GM12878 (cell line): ENCODE data around the gene ABCA4. TPM values are rescaled to one million over a fixed set of nuclear protein-coding genes. Genes with fewer than 3 reads are reported as not detected.

ENCODE experiments used
- ATAC-seq: fragments of 200-7000 bp; cut with Tn5 transposase; 3 replicates; pipeline ENCODE4 v1.9.1; 2020; ENCODE audit warnings: mild to moderate bottlenecking, moderate library complexity
- BruUV-seq: library from RNA; stranded (reverse); fragments of 400-500 nt; replicated peaks from 2 replicates; lab custom pipeline; 2021; lab: Mats Ljungman, UMichigan
- CTCF ChIA-PET: fragments of 300-600 bp; sonication (Branson Sonifier 250); formaldehyde crosslinking; extraction: SDS; loops from one replicate; lab custom pipeline; 2021; ENCODE audit warnings: inconsistent platforms; lab: Yijun Ruan, JAX
- POLR2A ChIA-PET: fragments of 350-600 bp; formaldehyde crosslinking; extraction: SDS; loops from one replicate; lab custom pipeline; 2021; ENCODE audit warnings: inconsistent platforms; lab: Charles Lee
- RAD21 ChIA-PET: fragments of 300-600 bp; sonication (Branson Sonifier 250); formaldehyde crosslinking; loops from one replicate; lab custom pipeline; 2023; ENCODE audit warnings: antibody characterized with exemption; ENCODE audit not compliant: unreplicated experiment; lab: Charles Lee
- SMC1A ChIA-PET: fragments of 300-600 bp; sonication (Branson Sonifier 250); formaldehyde crosslinking; loops from one replicate; lab custom pipeline; 2023; ENCODE audit not compliant: unreplicated experiment, uncharacterized antibody; lab: Charles Lee
- DNase-seq: peaks from one replicate; pipeline ENCODE4 v3.0.0-alpha.2; 2011; ENCODE audit warnings: low read depth, low spot score
- FAIRE-seq: peaks from 3 replicates; lab custom pipeline; 2011; peaks lifted over from hg19 to GRCh38; lab: Jason Lieb, UNC
- H2AFZ ChIP-seq: 2 replicates; pipeline ENCODE4 v1.6.0; 2011; ENCODE audit warnings: low read depth, low read length, control low read depth; ENCODE audit not compliant: control insufficient read depth
- H3K27ac ChIP-seq: 2 replicates; pipeline ENCODE4 v1.5.1; 2011; ENCODE audit warnings: control low read depth; ENCODE audit not compliant: control insufficient read depth, insufficient read depth
- H3K27me3 ChIP-seq, 2 experiments: replicated peaks in 1 of 2; 2 replicates each; pipeline versions ENCODE4 v1.6.0 to v1.6.1; 2011; ENCODE audit warnings: low read length in 1 of 2; ENCODE audit not compliant: control insufficient read depth in 2 of 2, insufficient read depth in 2 of 2
- H3K36me3 ChIP-seq, 2 experiments: 2 replicates each; pipeline ENCODE4 v1.5.1; 2011; ENCODE audit warnings: low read length in 1 of 2; ENCODE audit not compliant: control insufficient read depth in 2 of 2, insufficient read depth in 2 of 2
- H3K4me1 ChIP-seq: 2 replicates; pipeline ENCODE4 v1.6.1; 2011; ENCODE audit warnings: mild to moderate bottlenecking, low read length, moderate library complexity, mixed read lengths; ENCODE audit not compliant: control insufficient read depth, insufficient read depth
- H3K4me2 ChIP-seq: 2 replicates; pipeline ENCODE4 v1.6.0; 2011; ENCODE audit warnings: control low read depth; ENCODE audit not compliant: control insufficient read depth, insufficient read depth
- H3K4me3 ChIP-seq: fragments of 200-600 bp; sonication (generic); 2 replicates; pipeline ENCODE4 v1.5.1; 2016
- H3K79me2 ChIP-seq: 2 replicates; pipeline ENCODE4 v1.6.0; 2011; ENCODE audit warnings: low read length; ENCODE audit not compliant: control insufficient read depth, insufficient read depth
- H3K9ac ChIP-seq: 2 replicates; pipeline ENCODE4 v1.8.0; 2011; ENCODE audit warnings: low read length, control low read depth, mixed read lengths; ENCODE audit not compliant: control insufficient read depth, insufficient read depth
- H3K9me3 ChIP-seq: replicated peaks from 3 replicates; pipeline ENCODE4 v1.5.1; 2011; ENCODE audit warnings: mild to moderate bottlenecking, low read length; ENCODE audit not compliant: control insufficient read depth, insufficient read depth
- H4K20me1 ChIP-seq: 2 replicates; pipeline ENCODE4 v1.6.0; 2011; ENCODE audit not compliant: control insufficient read depth, insufficient read depth
- CREB1 ChIP-seq: IDR thresholded peaks from 2 replicates; pipeline ENCODE4 v1.6.1; 2012; ENCODE audit warnings: low read depth, mild to moderate bottlenecking, inconsistent platforms
- EGR1 ChIP-seq, 2 experiments: IDR thresholded peaks; 1 replicate in 1 of 2; 2 replicates in 1 of 2; pipeline ENCODE4 v1.6.1; 2011 to 2012; ENCODE audit warnings: low read depth in 2 of 2, low read length in 2 of 2, borderline replicate concordance in 1 of 2, mild to moderate bottlenecking in 1 of 2, moderate library complexity in 1 of 2
- ESRRA ChIP-seq: IDR thresholded peaks from 2 replicates; pipeline ENCODE4 v1.6.1; 2012; ENCODE audit warnings: mild to moderate bottlenecking, low read length, improper control_type of control experiment
- HDGF ChIP-seq: fragments of 450-650 bp; IDR thresholded peaks from 2 replicates; pipeline ENCODE4 v1.6.1; 2016; ENCODE audit warnings: antibody characterized with exemption
- RAD51 ChIP-seq: fragments of 450-650 bp; IDR thresholded peaks from 2 replicates; pipeline ENCODE4 v1.6.1; 2016; ENCODE audit warnings: moderate library complexity, mild to moderate bottlenecking, inconsistent platforms
- SP1 ChIP-seq: IDR thresholded peaks from one replicate; pipeline ENCODE4 v1.6.1; 2011; ENCODE audit warnings: low read depth, low read length
- YY1 ChIP-seq: IDR thresholded peaks from 2 replicates; pipeline ENCODE4 v1.6.1; 2011; ENCODE audit warnings: low read depth, mild to moderate bottlenecking, low read length
- ZBED1 ChIP-seq: IDR thresholded peaks from 2 replicates; pipeline ENCODE4 v1.6.1; 2016; ENCODE audit warnings: borderline replicate concordance
- WGBS: methylation state at CpG from one replicate; pipeline ENCODE4 v1.1.6; 2016; ENCODE audit warnings: low lambda C conversion rate; ENCODE audit not compliant: insufficient replicate concordance, insufficient coverage; ENCODE audit errors: missing lambda C conversion rate; 5-methylcytosine and 5-hydroxymethylcytosine counted together
- in situ Hi-C: fragments of 300-500 bp; cut with MboI; formaldehyde crosslinking; loops from 9 replicates; pipeline ENCODE4 v1.14.3; 2018; ENCODE audit warnings: mixed read lengths
- intact Hi-C: fragments of 100-400 bp; cut with micrococcal nuclease; formaldehyde crosslinking; loops from one replicate; pipeline ENCODE4 v1.14.2; 2022; ENCODE audit not compliant: unreplicated experiment
- polyA plus RNA-seq, 11 experiments: library from polyadenylated mRNA; depleted of rRNA in 4 of 11; unstranded in 6 of 11; stranded (reverse) in 5 of 11; fragments of >200 nt; fragmentation: Nextera tagmentation in 4 of 11; fragmentation: Illumina TruSeq in 1 of 11; extraction: Ambion mirVana in 4 of 11; extraction: Trizol in 1 of 11; gene quantifications; 1 replicate in 1 of 11; 2 replicates in 10 of 11; pipeline versions ENCODE4 v1.2.1 to v1.2.3, GENCODE V29; 2011 to 2016; ENCODE audit warnings: inconsistent platforms in 2 of 11, missing spikeins in 2 of 11, low read depth in 1 of 11
- total RNA-seq, 4 experiments: library from RNA; depleted of rRNA in 3 of 4; stranded (reverse); fragments of >200 nt in 3 of 4; fragmentation: Illumina TruSeq in 1 of 4; extraction: Trizol in 1 of 4; gene quantifications; 2 replicates each; pipeline versions ENCODE4 v1.2.1 to v1.2.3, GENCODE V29; 2013 to 2021
- TF ChIP-seq, protein P1 (sequence below): fragments of 450-650 bp; IDR thresholded peaks from 2 replicates; pipeline ENCODE4 v1.6.1; 2018; ENCODE audit warnings: mild to moderate bottlenecking, low read depth, moderate library complexity; ENCODE audit not compliant: partially characterized antibody
- TF ChIP-seq, protein P2 (sequence below): fragments of 450-650 bp; IDR thresholded peaks from 2 replicates; pipeline ENCODE4 v1.6.1; 2017; ENCODE audit warnings: borderline replicate concordance
- TF ChIP-seq, protein P3 (sequence below), 3 experiments: IDR thresholded peaks in 2 of 3; conservative IDR thresholded peaks in 1 of 3; 2 replicates each; pipeline ENCODE4 v1.5.1; 2011; ENCODE audit warnings: low read depth in 3 of 3, low read length in 3 of 3, mild to moderate bottlenecking in 3 of 3, control low read depth in 2 of 3, moderate library complexity in 2 of 3, inconsistent platforms in 1 of 3, mixed read lengths in 1 of 3; ENCODE audit not compliant: control insufficient read depth in 2 of 3, insufficient read depth in 1 of 3; ENCODE audit errors: extremely low read depth in 1 of 3
- TF ChIP-seq, protein P4 (sequence below): fragments of 150-350 bp; IDR thresholded peaks from 2 replicates; pipeline ENCODE4 v1.6.1; 2014; ENCODE audit warnings: mild to moderate bottlenecking, low read depth, low read length
- TF ChIP-seq, protein P5 (sequence below): IDR thresholded peaks from 2 replicates; pipeline ENCODE4 v1.6.1; 2011; ENCODE audit warnings: mild to moderate bottlenecking, low read depth, low read length, moderate library complexity; ENCODE audit not compliant: insufficient replicate concordance

Gene ABCA4
- total and polyA plus RNA-seq, 10 of the 15 experiments (the other 5 are each of a cell fraction or from before 2014, with no cell fraction given) = 0.03 to 0.28 (median 0.11) TPM; not detected in 3

DNA sequence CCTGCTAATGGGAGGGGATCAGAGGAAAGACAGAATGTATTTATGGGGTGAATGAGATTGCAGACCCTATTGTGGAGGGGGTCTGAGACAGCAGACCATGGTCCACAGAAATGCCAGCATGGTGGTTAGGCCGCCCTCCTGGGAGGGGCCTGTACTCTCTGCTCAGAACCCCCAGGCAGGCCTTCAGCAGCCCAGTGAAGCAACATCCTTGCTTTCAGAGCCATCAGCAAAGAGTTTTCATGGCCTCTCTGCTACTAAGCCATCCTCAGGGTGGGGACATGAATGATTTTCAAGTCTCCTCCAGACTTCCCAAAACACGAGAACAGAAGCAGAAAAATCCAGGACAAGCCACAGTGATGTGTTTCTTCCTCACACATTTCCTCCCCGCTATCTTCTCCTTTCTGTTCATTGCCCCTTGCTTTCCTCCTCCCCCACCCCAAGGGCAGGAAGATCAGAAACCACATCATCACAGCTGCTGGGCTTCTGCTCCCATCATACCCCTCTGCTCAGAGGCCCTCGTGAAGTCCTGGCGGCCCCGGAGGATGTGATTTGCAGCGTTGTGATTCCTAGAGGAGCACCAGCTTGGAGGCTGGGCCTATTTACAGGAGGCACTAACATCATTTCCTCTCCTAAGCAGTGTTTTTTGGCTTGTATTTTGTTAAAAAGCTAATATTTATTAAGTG, 48.0 kb downstream of the ABCA4 start:
- H3K4me3 ChIP-seq = no peak overlapping the region
- H3K9ac ChIP-seq = no peak overlapping the region
- in situ Hi-C loops = no loop called here
- ATAC-seq = no peak
- no peak overlapping the region for H3K27ac ChIP-seq
- no TSS peak for BruUV-seq
- peaks cover 0 to 2% of the 10 kb centered on the region in 2 experiments; a peak in 2 of 4 replicates for H3K27me3 ChIP-seq
- ChIA-PET POLR2A (no interaction called here), RAD21 (no interaction called here)
- H4K20me1 ChIP-seq = no peaks in the 10 kb centered on the region; the same call in 1 of the 2 replicates
- TF ChIP-seq HDGF (no peak), RAD51 (no peak), EGR1 (IDR thresholded peaks at IDR 0.05; ENCODE audit: borderline replicate concordance in 1 of 2, low read depth in 2 of 2, low read length in 2 of 2) (no peak), ZBED1 (no peak), CREB1 (no peak), SP1 (no peak), YY1 (no peak), ESRRA (no peak)
- TF ChIP-seq, protein P1, sequence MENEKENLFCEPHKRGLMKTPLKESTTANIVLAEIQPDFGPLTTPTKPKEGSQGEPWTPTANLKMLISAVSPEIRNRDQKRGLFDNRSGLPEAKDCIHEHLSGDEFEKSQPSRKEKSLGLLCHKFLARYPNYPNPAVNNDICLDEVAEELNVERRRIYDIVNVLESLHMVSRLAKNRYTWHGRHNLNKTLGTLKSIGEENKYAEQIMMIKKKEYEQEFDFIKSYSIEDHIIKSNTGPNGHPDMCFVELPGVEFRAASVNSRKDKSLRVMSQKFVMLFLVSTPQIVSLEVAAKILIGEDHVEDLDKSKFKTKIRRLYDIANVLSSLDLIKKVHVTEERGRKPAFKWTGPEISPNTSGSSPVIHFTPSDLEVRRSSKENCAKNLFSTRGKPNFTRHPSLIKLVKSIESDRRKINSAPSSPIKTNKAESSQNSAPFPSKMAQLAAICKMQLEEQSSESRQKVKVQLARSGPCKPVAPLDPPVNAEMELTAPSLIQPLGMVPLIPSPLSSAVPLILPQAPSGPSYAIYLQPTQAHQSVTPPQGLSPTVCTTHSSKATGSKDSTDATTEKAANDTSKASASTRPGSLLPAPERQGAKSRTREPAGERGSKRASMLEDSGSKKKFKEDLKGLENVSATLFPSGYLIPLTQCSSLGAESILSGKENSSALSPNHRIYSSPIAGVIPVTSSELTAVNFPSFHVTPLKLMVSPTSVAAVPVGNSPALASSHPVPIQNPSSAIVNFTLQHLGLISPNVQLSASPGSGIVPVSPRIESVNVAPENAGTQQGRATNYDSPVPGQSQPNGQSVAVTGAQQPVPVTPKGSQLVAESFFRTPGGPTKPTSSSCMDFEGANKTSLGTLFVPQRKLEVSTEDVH = no peak
- TF ChIP-seq, protein P2, sequence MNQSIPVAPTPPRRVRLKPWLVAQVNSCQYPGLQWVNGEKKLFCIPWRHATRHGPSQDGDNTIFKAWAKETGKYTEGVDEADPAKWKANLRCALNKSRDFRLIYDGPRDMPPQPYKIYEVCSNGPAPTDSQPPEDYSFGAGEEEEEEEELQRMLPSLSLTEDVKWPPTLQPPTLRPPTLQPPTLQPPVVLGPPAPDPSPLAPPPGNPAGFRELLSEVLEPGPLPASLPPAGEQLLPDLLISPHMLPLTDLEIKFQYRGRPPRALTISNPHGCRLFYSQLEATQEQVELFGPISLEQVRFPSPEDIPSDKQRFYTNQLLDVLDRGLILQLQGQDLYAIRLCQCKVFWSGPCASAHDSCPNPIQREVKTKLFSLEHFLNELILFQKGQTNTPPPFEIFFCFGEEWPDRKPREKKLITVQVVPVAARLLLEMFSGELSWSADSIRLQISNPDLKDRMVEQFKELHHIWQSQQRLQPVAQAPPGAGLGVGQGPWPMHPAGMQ = no peak
- TF ChIP-seq, protein P3, sequence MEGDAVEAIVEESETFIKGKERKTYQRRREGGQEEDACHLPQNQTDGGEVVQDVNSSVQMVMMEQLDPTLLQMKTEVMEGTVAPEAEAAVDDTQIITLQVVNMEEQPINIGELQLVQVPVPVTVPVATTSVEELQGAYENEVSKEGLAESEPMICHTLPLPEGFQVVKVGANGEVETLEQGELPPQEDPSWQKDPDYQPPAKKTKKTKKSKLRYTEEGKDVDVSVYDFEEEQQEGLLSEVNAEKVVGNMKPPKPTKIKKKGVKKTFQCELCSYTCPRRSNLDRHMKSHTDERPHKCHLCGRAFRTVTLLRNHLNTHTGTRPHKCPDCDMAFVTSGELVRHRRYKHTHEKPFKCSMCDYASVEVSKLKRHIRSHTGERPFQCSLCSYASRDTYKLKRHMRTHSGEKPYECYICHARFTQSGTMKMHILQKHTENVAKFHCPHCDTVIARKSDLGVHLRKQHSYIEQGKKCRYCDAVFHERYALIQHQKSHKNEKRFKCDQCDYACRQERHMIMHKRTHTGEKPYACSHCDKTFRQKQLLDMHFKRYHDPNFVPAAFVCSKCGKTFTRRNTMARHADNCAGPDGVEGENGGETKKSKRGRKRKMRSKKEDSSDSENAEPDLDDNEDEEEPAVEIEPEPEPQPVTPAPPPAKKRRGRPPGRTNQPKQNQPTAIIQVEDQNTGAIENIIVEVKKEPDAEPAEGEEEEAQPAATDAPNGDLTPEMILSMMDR (IDR thresholded peaks at IDR 0.05 in 2 of 3, conservative IDR thresholded peaks at IDR 0.05 in 1 of 3; ENCODE audit: control insufficient read depth in 2 of 3, extremely low read depth in 1 of 3, insufficient read depth in 1 of 3, low read depth in 3 of 3, low read length in 3 of 3) = no peak
- TF ChIP-seq, protein P4, sequence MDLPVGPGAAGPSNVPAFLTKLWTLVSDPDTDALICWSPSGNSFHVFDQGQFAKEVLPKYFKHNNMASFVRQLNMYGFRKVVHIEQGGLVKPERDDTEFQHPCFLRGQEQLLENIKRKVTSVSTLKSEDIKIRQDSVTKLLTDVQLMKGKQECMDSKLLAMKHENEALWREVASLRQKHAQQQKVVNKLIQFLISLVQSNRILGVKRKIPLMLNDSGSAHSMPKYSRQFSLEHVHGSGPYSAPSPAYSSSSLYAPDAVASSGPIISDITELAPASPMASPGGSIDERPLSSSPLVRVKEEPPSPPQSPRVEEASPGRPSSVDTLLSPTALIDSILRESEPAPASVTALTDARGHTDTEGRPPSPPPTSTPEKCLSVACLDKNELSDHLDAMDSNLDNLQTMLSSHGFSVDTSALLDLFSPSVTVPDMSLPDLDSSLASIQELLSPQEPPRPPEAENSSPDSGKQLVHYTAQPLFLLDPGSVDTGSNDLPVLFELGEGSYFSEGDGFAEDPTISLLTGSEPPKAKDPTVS = no peak
- TF ChIP-seq, protein P5, sequence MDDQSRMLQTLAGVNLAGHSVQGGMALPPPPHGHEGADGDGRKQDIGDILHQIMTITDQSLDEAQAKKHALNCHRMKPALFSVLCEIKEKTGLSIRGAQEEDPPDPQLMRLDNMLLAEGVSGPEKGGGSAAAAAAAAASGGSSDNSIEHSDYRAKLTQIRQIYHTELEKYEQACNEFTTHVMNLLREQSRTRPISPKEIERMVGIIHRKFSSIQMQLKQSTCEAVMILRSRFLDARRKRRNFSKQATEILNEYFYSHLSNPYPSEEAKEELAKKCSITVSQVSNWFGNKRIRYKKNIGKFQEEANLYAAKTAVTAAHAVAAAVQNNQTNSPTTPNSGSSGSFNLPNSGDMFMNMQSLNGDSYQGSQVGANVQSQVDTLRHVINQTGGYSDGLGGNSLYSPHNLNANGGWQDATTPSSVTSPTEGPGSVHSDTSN = no peak
- TF ChIP-seq, all 136 proteins: peak for 0
- intact Hi-C loops = no loop called here
- Histone ChIP-seq H3K4me1 (no peaks in the 10 kb centered on the region), H3K9me3 (no peaks in the 10 kb centered on the region), H3K4me2 (no peak overlapping the region), H3K36me3 (no peaks in the 10 kb centered on the region), H3K79me2 (no peaks in the 10 kb centered on the region), H2AFZ (no peak overlapping the region)
- WGBS = 35% methylated on average over 7 of the region's 7 CpGs
- no peak for FAIRE-seq
- no peak for DNase-seq
- ChIA-PET SMC1A (interaction anchor here (0.8 kb wide), 2 partner anchors 12 to 35 kb away, joined by 3 to 4 read pairs; no protein-coding TSS in a partner anchor), CTCF (interaction anchor here (0.5 kb wide), 1 partner anchor 652 kb away, joined by 3 read pairs; no protein-coding TSS in a partner anchor)
